Melanocyte of skin (primary cell): Measurements from ENCODE around the gene CPNE4. TPM values are rescaled to one million over a fixed set of nuclear protein-coding genes. Genes with fewer than 3 reads are reported as not detected.

Source experiments
- small RNA-seq, 2 donors: library from RNA; depleted of rRNA; stranded (forward); fragments of <200 nt; gene quantifications; one replicate each; pipeline ENCODE3, GENCODE V24; 2012
- total RNA-seq, 2 donors: library from RNA; depleted of rRNA; stranded (reverse); fragments of >200 nt; gene quantifications; 2 replicates each; pipeline ENCODE4 v1.2.3, GENCODE V29; 2012

The CPNE4 gene
- total RNA-seq, result not detected

DNA sequence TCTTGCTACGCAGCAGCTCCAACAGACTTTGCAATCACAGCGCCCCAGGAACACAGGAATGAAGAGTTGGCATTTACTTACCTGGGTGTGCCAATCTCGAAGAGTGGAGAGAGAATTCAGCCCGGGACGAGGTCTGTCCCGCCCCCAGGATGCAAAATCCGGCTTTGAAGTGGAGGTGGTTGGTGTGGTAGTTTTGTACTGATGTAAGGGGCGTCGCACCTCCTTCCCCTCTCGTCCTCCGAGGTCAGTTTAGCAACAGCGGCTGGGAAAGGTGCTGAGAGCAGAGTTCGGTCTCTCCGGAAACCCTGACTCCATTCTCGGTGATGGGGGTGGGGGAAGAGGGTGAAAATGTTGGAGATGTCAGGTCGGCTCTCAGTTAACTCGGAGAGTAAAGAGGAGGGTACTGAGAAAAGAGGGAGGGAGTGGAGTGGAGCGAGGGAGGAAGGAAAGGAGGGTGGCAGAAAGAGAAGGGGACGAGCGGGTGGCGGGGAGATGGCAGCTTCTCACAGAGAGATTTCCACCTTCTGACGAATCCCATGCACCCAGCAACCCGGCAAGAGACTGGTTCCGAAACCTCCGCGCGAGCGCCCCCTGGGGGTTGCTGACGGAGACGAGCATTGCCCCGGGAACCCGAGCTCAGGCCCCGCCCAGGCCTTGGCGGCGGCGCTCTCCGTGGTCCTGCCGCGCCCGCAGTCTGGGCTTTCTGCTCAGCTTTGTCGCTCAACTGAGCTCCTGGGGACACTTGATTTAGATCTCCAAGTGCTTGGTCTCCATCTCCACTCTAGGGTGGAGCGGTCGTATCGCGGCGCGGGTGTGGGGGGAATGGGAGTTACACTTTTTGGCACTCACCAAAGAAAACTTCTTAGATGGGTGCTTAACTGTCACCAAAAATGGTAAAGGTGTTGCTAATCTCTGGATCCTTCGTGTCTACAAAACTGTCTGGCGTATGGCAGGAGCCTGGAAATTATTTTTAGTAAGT, at the start of gene CPNE4:
TSS of gene CPNE4 (minus strand) at position 529 of the 979 bp plus-strand sequence.

DNA sequence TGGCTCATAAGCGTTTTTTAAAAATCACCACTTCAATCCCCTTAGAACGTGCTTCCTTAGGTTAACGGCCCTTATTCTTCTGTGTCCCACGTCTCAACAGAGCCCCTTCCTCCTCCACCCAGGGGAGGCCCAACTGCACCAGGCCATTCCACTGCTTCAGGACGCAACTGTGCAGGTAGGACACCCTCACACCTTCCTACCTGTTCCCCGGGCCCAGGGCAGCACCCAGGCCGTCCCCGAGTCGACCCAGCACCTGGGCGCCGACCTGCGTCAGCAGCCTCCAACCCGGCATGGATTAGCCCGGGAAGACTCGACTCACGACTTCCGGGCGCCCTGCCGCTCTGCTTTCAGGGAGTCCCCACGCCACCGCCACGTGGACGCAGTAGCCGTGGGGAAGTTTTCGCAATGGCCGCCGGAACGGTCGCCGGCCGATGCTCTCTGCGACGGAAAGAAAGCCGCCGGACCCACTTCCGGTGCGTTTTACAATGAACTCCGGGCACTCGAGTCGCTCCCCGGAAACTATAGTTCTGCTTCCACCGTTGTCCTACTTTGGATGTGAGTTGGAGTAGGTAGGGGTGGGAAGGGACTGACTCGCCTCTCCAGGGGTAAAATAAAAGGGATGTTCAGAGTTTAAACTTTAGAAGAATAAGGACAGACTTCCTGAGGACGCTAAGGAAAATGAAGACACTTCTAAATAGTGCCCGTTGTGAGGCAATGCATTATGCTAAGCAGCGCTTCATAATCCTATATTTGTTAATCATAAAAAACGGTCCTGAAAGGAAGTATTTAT, 532.1 kb downstream of the CPNE4 start, which contains the start of gene MRPL3:
TSS of gene MRPL3 (minus strand) at position 442 of the 790 bp plus-strand sequence. CDS start at position 292, 150 bp downstream.

Small RNAs within 50 kb of the gene (small RNA-seq; reads per million reads assigned to genes)
- gene AC107027.2, result 0 reads per million in 2 donors
- 0 reads per million in 2 donors for gene MIR5704
